HL-60 (cell line): ENCODE results near the gene GID4.

Source experiments
- GABPA ChIP-seq: IDR thresholded peaks from 2 replicates; pipeline ENCODE4 v1.6.1; 2012; ENCODE audit warnings: low read depth
- TF ChIP-seq, protein P1 (sequence below): IDR thresholded peaks from one replicate; pipeline ENCODE4 v1.5.1; 2011; ENCODE audit warnings: low read length, control low read depth, inconsistent platforms; ENCODE audit not compliant: insufficient read depth
- TF ChIP-seq, protein P2 (sequence below): IDR thresholded peaks from 2 replicates; pipeline ENCODE4 v1.6.1; 2012; ENCODE audit warnings: low read depth; ENCODE audit not compliant: insufficient replicate concordance

DNA sequence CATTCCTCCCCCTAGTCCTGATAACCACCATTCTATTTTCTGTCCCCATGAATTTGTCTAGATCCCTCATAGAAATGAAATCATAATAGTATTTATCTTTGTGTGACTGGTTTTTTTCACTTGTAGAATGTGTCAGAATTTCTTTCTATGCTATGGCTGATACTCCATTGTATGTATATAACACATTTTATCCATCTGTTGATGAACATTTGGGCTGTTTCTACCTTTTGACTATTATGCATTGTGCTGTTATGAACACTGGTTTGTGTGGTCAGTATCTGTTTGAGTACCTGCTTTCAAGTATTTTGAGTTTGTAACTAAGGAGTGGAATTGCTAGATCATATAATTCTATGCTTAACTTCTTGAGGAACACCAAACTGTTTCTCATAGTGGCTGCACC is 32.5 kb downstream of the GID4 start:
- TF ChIP-seq, protein P1, sequence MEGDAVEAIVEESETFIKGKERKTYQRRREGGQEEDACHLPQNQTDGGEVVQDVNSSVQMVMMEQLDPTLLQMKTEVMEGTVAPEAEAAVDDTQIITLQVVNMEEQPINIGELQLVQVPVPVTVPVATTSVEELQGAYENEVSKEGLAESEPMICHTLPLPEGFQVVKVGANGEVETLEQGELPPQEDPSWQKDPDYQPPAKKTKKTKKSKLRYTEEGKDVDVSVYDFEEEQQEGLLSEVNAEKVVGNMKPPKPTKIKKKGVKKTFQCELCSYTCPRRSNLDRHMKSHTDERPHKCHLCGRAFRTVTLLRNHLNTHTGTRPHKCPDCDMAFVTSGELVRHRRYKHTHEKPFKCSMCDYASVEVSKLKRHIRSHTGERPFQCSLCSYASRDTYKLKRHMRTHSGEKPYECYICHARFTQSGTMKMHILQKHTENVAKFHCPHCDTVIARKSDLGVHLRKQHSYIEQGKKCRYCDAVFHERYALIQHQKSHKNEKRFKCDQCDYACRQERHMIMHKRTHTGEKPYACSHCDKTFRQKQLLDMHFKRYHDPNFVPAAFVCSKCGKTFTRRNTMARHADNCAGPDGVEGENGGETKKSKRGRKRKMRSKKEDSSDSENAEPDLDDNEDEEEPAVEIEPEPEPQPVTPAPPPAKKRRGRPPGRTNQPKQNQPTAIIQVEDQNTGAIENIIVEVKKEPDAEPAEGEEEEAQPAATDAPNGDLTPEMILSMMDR: no peak
- TF ChIP-seq, protein P2, sequence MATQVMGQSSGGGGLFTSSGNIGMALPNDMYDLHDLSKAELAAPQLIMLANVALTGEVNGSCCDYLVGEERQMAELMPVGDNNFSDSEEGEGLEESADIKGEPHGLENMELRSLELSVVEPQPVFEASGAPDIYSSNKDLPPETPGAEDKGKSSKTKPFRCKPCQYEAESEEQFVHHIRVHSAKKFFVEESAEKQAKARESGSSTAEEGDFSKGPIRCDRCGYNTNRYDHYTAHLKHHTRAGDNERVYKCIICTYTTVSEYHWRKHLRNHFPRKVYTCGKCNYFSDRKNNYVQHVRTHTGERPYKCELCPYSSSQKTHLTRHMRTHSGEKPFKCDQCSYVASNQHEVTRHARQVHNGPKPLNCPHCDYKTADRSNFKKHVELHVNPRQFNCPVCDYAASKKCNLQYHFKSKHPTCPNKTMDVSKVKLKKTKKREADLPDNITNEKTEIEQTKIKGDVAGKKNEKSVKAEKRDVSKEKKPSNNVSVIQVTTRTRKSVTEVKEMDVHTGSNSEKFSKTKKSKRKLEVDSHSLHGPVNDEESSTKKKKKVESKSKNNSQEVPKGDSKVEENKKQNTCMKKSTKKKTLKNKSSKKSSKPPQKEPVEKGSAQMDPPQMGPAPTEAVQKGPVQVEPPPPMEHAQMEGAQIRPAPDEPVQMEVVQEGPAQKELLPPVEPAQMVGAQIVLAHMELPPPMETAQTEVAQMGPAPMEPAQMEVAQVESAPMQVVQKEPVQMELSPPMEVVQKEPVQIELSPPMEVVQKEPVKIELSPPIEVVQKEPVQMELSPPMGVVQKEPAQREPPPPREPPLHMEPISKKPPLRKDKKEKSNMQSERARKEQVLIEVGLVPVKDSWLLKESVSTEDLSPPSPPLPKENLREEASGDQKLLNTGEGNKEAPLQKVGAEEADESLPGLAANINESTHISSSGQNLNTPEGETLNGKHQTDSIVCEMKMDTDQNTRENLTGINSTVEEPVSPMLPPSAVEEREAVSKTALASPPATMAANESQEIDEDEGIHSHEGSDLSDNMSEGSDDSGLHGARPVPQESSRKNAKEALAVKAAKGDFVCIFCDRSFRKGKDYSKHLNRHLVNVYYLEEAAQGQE: no peak
- no peak for TF ChIP-seq GABPA
